ENCODE measurements around the gene MUCL1.
"Not testable (repeated sequence)": the region's sequence is repeated elsewhere in the genome, so short reads cannot be mapped to it uniquely, and the experiment has no call there.

Gene MUCL1, protein sequence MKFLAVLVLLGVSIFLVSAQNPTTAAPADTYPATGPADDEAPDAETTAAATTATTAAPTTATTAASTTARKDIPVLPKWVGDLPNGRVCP

DNA sequence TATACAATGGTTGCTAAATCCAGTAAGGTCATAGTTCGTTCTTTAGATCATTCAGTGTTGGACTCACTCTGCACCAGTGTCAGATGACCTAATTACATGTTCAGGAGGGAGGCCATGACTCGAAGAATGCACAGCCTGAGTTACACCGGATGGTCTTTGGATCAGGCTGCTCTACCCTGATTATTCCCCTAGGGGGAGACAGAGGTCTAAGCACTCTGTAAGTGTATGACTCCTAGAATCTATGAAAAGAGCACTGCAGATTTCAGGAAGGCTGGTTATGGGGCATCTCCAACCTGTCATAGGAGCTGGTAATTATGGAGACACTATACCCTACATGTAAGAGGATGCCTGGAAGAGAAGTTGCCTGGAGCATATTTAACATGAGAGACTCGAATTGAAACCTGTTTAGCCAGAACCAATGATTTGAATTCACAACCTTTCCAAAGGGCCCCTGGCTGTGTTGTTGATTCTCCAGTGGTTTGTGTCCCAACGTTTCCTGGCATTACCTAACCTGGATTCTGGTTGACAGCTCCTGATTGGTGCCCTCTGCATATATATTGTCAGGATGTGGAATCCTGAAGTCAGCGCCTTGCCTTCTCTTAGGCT lies at the start of gene MUCL1:
Gene MUCL1 (plus strand): TSS at position 584 of the 606 bp plus-strand sequence. CDS start 67 bp downstream, outside the sequence.
- peak; percentile 67 for DNase-seq (ENCODE audit: low read depth)

DNA sequence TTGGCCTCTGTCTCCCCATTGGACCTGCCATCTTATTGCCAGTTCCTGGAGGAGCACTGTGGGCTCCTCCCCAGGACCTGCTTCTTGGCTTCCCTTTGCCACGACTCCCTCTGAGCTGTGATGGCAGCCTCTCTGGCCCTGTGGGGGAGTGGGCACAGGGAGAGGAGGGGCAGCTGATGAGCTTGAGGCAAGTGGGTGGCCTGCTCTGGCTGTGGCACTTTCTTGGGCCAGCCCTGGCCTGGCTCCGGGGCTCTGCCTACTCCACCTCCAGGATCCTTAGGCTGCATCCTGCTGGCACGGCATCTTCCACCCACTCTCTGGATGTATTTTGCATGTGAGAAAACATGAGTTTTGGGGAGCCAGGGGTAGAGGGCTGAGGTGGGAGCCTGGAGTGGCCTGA lies 32.6 kb upstream of the MUCL1 start:
- no peak for DNase-seq (ENCODE audit: low read depth)

- DNase-seq (ENCODE audit: low read depth), result no peak
These were observed 29.9 kb upstream of the MUCL1 start for GRCh38 chr12:54824402-54824801.

DNA sequence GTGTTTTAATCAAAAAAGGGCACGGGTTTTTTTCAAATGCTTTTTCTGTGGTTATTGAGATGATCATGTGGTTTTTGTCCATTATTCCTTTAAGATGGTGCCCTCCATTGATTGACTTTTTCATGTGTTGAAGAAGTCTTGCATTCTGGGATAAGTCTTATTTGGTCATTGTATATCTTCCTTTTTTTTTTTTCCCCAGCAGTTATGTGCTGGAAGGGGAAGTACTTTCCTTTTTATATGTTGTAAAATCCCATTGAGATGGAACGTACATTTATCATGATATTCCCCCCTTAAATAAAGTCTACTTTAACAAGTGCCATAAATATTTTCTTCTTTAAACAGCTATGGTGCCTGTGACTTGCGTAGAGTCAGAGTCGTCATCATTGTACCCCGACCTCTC lies 24.8 kb upstream of the MUCL1 start:
- no peak for DNase-seq (ENCODE audit: low read depth)

DNA sequence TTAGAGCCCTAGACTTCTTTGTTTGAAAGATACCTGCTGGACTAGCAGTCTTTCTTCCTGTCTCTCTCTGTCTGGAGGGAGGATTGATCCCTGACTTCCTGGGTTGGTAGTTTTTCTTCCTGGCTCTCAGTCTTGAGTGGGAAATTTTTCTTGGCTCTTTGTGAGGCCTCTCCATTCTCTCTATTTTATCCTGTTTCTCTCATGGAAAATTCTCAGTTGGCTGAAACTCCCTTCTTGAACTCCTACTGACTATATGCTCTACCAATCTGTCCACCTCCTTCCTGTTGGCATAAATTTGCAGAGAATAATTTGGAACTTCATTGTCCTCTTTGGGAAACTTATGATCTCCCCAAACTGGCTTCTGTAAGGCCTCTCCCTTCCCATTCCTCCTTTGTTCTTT lies 24.1 kb upstream of the MUCL1 start:
- DNase-seq (ENCODE audit: low read depth), result no peak

DNA sequence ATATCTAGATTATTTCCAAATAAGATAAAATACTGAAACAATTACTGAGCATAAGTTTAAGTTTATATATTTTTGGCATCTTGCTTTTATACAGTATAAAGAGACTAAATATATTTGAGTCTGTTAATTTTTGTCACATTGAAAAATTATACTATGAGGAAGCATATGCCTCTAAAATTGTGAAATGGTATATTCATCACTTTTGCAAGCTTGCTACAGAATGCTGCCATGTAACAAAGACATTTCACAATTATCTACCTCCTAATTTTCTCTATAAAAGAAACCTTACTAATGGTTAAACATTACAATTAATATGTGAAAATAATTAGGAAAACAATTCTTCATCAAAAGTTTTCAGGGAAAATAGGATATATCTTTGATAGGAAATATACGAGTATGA lies 22.7 kb upstream of the MUCL1 start:
- DNase-seq (ENCODE audit: low read depth), result no peak

GRCh38 chr12:54840244-54840865 lies 14.0 kb upstream of the MUCL1 start:
- DNase-seq (ENCODE audit: low read depth), result no peak

DNA sequence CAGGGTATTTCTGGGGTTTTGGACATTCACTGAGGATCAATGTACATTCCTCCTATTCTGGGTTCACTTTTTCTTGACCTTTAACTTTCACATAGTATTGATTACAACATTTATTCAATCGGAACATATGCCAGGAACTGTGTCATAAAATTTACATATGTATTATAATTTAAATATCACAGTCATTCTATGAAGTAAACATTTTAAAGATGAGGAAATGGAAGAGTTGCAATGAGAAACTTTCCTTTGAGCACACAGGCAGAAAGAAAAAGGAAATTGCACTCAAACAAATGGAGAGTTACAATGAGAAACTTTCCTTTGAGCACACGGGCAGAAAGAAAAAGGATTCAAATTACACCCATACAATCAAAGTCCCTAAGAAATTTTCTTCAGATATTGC lies 3.1 kb downstream of the MUCL1 start:
- DNase-seq (ENCODE audit: low read depth), result no peak

GRCh38 chr12:54858562-54858961 lies 4.2 kb downstream of the MUCL1 start:
- no peak for DNase-seq (ENCODE audit: low read depth)

GRCh38 chr12:54859502-54859901 lies 5.2 kb downstream of the MUCL1 start:
- no peak for DNase-seq (ENCODE audit: low read depth)

- DNase-seq (ENCODE audit: low read depth), result no peak
These were observed 7.6 kb downstream of the MUCL1 start for GRCh38 chr12:54861927-54862326.

- DNase-seq (ENCODE audit: low read depth), result no peak
These were observed 9.8 kb downstream of the MUCL1 start for GRCh38 chr12:54863948-54864618.

DNA sequence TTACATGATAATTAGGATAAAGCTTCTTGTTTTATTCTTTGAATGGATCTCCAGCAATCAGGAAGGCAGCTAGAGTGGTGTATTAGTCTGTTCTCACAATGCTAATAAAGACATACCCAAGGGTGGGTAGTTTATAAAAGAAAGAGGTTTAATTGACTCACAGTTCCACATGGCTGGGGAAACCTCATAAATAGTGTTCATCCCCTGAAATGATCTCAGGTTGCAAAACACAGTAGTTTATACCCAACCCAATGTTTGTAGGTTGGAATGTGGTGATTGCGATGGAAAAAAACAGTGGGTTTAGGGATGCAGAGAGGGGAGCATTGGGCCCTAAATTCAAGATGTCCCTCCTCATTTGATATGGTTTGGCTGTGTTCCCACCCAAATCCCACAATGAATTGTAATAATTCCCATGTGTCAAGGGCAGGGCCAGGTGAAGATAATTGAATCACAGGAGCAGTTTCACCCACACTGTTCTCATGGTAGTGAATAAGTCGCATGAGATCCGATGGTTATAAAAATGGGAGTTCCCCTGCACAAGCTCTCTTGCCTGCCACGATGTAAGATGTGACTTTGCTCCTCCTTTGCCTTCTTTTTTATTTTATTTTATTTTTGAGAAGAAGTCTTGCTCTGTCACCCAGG lies 11.5 kb downstream of the MUCL1 start:
- no peak for DNase-seq (ENCODE audit: low read depth)

- no peak for DNase-seq (ENCODE audit: low read depth)
These were observed 14.4 kb downstream of the MUCL1 start for GRCh38 chr12:54868690-54869089.

DNA sequence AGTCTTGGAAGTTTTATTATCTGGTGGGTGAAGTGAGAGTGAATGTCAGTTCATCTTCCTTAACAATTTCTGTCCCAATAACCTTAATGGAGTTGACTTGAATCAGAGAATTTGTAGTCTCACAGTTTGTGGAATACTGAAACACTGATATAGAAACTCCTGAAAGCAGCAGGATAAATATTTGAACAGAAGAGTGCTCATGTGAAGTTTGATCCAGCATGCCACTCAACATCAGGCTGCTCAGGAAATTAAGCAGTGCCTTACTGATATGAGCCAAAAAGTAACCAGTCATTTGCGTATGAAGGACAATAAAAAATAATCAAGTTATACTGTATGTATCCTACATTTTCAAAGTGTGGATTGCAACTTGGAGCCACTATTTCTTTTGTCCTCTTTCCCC lies 15.7 kb downstream of the MUCL1 start:
- no peak for DNase-seq (ENCODE audit: low read depth)

DNA sequence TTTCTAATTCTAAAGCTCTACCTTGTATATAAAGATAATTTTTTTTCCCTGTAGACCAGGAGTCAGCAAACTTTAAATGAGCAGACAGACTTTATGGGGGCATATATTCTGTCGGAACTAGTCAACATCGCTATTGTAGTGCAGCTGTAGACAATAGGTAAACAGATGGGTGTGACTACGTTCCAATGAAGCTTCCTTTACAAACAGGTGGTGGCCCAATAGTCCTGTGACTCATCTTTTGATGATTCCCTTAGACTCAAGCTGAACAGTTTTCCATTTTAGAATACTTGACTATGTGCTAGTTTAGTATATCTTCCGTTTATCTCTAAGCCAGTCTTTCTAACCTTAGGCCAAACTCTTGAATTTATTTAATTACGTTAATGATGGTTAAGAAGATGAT lies 16.3 kb downstream of the MUCL1 start:
- DNase-seq (ENCODE audit: low read depth), result no peak

- DNase-seq (ENCODE audit: low read depth), result no peak
These were observed 24.8 kb downstream of the MUCL1 start for GRCh38 chr12:54879150-54879549.

DNA sequence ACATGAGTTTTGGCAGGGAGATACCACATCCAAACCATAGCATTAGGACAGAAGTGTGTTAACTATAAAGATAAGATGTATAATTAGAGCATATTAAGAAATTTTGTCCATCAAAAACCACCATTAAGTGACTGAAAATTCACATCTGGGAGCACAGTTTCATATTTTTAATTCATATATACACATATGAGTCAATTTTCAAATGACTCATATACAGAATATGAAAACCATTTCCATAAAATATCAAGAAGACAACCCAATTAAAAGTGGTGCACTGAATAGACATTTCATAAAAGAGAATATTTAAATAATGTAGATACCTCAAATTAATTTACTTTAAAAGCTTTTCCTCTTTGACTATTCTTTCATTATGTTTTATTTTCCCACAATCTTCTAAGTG lies 25.3 kb downstream of the MUCL1 start:
- DNase-seq (ENCODE audit: low read depth), result no peak

GRCh38 chr12:54882079-54882478 lies 27.8 kb downstream of the MUCL1 start:
- no peak for DNase-seq (ENCODE audit: low read depth)

- DNase-seq (ENCODE audit: low read depth), result not testable (repeated sequence)
These were observed 28.3 kb downstream of the MUCL1 start for GRCh38 chr12:54882597-54882996.

DNA sequence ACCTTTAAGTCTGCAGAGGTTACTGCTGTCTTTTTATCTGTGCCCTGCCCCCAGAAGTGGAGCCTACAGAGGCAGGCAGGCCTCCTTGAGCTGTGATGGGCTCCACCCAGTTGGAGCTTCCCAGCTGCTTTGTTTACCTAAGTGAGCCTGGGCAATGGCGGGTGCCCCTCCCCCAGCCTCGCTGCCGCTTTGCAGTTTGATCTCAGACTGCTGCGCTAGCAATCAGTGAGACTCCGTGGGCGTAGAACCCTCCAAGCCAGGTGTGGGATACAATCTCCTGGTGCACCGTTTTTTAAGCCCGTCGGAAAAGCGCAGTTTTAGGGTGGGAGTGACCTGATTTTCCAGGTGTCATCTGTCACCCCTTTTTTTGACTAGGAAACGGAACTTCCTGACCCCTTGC lies 34.1 kb downstream of the MUCL1 start:
- DNase-seq (ENCODE audit: low read depth), result not testable (repeated sequence)

GRCh38 chr12:54890339-54890738 lies 36.0 kb downstream of the MUCL1 start:
- DNase-seq (ENCODE audit: low read depth), result no peak
